ENCODE results near the gene OSGIN1.

OSGIN1 gene

GRCh38 chr16:83954577-83955016, 1.6 kb downstream of the OSGIN1 start:
- peak; percentile 40 for DNase-seq (ENCODE audit: low read depth)
- TF ChIP-seq CTCF (conservative IDR thresholded peaks at IDR 0.05; ENCODE audit: low read depth, low read length) = peak; percentile 2
- H3K4me3 ChIP-seq (ENCODE audit: low read depth, low read length) = no peak overlapping the region

- no peak for TF ChIP-seq CTCF (conservative IDR thresholded peaks at IDR 0.05; ENCODE audit: low read depth, low read length)
- peak; percentile 80 for DNase-seq (ENCODE audit: low read depth)
- no peak overlapping the region for H3K4me3 ChIP-seq (ENCODE audit: low read depth, low read length)
Observed at GRCh38 chr16:83955218-83956130, 2.4 kb downstream of the OSGIN1 start.

GRCh38 chr16:83956336-83957289, 3.6 kb downstream of the OSGIN1 start:
- TF ChIP-seq CTCF (conservative IDR thresholded peaks at IDR 0.05; ENCODE audit: low read depth, low read length) = peak; percentile 88
- DNase-seq (ENCODE audit: low read depth) = peak; percentile 88
- H3K4me3 ChIP-seq (ENCODE audit: low read depth, low read length) = no peak overlapping the region

- no peak overlapping the region for H3K4me3 ChIP-seq (ENCODE audit: low read depth, low read length)
- TF ChIP-seq CTCF (conservative IDR thresholded peaks at IDR 0.05; ENCODE audit: low read depth, low read length) = no peak
Observed at GRCh38 chr16:83957296-83957855, 4.3 kb downstream of the OSGIN1 start.

GRCh38 chr16:83958137-83958845, 5.3 kb downstream of the OSGIN1 start:
- DNase-seq (ENCODE audit: low read depth) = no peak
- no peak overlapping the region for H3K4me3 ChIP-seq (ENCODE audit: low read depth, low read length)
- TF ChIP-seq CTCF (conservative IDR thresholded peaks at IDR 0.05; ENCODE audit: low read depth, low read length) = no peak

More at GRCh38 chr16:83957296-83957855, 4.3 kb downstream of the OSGIN1 start:
- no peak for DNase-seq (ENCODE audit: low read depth)

All from choroid plexus epithelial cell (primary cell).